Activated CD4-positive, CD25-positive, alpha-beta regulatory T cell treated with anti-CD3 and anti-CD28 coated beads, Interleukin-2, amount 50 U/mL, for 72 hours (primary cell): ENCODE results near the gene IFNA6.
"Not testable (repeated sequence)": the region's sequence is repeated elsewhere in the genome, so short reads cannot be mapped to it uniquely, and the experiment has no call there.

Experiments used
- DNase-seq: peaks from one replicate; pipeline ENCODE4 v3.0.0; 2021

Gene IFNA6

DNA sequence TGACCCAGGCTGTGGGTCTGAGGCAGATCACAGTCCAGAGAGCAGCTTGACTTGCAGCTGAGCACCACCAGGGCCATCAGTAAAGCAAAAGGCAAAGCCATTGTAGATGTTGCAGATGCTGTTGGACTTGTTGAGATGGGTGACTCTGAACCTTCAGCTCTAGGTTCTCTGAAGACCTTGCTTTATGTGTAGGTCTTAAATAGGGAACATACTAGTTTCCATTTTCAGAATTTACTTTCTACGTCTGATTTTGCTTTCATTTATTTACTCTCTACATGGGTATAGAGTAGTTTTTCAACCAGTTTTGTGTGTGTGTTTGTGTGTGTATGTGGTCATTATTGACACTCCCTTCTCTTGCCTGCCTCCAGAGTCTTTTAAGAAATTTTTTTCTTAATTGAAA is at the start of gene IFNA6:
TSS of gene IFNA6 (minus strand) at position 101 of the 400 bp plus-strand sequence. CDS start at position 101, 0 bp downstream.
- no peak for DNase-seq

DNA sequence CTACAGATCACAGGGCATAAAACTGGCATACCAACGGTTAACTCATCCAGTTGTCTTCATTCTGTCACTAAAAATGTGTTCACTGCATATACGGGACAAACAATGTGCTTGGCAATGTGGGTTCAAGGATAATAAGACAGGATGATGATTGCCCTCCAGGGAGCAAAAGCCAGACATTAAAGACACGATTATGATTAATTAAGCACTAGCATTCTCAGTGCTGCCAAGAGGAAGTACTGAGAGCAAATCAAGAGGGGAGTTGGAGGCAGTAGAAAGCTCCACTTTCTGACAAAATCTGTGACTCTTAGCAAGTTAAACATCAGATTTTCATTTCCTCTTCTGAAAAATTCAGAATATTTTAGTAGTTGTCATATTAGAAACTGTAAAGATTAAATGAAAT is 49.3 kb upstream of the IFNA6 start:
- no peak for DNase-seq

DNA sequence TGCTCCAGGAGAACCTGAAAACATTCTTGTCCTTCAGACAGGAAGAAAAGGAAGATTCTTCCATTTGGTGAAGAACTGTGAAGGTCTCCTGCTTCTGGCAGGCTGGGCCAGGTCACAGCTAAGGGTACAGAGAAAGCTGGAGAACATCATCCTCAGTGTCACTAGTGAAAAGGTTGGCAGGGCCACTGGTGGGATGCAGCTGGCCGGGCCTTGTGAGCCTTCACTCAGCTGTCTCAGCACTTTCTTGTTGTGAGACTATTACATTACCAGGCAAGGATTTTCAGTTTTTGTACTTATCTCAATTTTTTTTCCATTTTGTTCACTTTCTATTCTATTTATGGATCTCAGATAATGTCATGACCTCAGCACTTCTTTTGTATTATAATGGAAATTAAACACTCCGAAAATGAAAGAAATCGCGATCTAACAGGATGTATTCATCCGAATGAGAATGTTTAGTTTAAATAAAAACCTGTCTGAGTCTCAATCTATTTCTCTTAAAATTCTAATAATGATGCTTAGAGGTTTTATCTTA is 48.3 kb upstream of the IFNA6 start:
- DNase-seq, result no peak

DNA sequence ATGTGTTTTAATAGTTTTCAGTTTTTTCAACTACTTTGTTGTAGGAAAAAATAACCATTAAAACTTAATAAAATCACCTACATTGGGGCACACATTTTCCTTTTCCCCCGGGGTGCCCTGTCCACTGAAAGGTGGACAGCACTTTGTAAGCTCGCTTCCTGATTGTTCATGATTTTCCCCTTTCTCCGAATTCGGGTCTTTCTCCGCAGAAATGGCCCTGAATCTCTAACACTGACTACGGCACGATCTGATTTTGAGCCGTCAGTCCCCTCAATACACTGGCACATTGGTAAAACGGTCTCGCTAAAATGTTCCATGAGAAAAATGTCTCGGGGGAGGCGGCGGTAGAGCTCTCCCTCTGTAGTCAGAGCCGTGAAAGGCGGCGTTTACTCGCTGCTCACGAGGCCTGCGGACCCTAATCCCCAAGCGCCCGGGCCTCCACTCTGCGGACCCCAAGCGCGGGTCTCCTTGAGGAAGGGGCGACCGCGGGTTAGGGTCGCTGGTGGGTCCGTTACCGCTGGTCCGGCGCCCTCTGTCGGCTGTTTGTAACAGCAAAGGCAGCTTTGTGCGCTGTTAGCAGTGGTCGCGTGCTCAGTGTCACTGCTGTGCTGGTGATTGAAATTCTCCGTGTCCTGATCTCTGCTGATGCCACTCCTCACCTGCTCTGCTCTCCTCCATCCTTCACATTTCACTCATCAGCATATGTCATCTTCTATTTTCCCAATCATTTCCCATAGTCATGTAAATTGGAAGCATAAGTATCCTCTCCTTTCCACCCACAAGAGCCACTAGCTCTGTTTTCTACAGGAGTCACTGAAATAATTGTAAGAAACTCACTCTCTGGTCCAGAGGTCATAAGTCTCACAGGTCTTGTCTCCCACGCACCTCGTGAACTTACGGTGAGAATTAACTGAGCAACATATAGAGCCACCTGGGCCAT is 45.4 kb upstream of the IFNA6 start:
- DNase-seq, result peak; percentile 69

DNA sequence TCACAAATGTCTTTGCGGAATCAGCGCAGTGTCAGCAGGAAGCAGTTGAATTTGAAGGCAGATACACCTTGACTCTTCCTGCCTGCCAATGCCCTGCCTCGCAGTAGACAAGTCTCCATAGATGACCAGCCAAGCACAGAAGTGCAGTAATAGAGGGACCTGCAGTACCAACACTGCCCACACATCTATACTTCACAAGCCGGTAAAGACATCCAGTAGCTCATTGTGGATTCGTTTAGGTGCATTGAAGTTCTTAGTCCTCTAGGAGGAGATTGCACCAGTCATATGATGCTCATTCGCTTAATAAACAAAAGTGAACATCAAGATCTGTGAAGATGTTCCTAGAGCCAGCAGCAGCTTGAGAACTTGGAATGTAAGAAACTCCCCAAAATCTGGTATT is 41.6 kb upstream of the IFNA6 start:
- DNase-seq, result no peak

DNA sequence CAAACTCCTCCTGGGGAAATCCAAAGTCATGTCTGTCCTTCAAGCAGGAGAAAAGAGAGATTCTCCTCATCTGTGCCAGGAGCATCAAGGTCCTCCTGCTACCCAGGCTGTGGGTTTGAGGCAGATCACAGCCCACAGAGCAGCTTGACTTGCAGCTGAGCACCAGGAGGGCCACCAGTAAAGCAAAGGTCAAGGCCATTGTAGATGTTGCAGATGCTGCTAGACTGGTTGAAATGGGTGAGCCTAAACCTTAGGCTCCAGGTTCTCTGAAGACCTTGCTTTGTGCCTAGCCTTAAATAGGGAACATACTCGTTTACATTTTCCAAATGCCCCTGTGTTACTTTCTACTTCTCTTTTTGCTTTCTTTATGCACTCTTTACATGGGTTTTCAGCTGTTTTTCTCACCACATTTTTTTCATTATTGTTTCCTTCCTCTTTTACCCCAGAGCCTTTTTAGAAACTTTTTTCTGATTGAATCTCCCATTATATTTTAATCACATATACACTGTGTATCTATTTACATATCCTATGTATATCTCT is 34.5 kb upstream of the IFNA6 start, which contains the start of gene IFNA2:
TSS of gene IFNA2 (minus strand) at position 268 of the 540 bp plus-strand sequence. CDS start at position 199, 69 bp downstream.
- no peak for DNase-seq

DNA sequence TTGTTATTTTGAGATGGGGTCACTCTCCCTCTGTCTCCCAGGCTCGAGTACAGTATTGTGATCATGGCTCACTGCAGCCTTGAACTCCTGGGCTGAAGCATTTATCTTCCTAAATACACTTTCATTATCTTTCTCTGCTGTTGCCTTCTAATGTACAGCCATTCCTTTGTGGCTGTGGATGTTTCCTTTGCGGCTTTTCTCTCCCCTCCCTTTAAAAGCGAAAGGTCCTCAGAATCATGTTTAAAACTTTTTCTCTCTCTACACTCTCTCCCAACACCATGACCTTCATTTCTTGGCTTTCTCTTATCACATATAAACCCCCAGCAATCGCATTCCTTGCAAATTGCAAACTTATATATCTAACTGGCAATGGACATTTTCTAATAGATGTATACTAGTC is 32.9 kb upstream of the IFNA6 start:
- DNase-seq, result no peak

DNA sequence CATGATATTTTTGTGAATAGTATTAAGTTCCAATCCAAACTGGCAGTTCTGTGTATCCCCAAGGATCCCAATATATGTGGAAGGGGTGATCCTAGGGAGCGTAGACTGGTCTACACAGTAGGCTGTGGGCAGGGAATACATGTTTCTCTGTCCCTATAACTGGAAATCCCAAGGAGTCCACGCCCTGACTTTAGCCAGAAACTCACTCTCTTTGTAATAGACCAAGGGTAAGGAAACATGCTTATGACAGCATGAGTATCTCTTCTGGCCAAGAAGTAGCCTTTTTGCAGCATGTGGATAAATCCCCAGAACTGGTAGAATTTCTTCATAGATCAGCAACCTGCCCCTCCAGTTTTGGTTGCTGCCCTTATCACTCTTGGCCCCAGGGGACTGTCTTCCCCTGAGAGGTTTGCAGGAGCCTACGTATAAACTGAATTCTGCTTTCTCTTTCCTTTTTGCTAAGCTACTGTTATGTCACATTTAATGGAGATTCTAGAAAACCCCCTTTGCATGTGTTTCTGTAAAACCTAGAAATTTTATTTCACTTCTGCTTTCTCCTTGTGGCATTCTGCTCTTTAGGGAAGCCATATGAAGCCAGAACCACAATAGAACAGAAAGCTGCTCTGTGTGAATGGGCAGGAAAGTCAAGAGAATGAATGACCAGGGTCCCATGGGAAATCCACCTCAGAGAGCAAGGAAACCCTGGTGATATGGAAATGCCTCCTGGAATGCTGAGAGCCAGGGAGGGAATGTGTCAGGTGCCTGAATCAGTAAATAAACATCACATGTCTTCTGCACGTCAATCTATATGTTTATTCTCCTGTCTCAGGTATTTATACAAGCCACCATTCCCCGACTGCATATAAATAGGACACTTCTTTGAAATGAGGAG is 31.0 kb upstream of the IFNA6 start:
- DNase-seq, result no peak

DNA sequence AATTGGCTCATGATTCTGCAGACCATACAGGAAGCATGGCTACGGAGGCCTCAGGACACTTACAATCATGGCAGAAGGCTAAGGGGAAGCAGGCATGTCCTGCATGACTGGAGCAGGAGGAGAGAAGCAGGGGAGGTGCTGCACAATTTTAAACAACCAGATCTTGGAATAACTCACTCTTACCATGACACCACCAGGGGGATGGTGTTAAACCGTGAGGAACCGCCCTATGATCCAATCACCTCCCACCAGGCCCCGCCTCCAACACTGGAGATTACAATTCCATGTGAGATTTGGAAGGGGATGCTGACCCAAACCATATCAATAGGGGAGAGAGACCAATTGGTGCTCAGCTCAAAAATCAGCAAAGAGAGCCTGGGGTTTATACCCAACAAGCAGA is 20.8 kb upstream of the IFNA6 start:
- DNase-seq, result not testable (repeated sequence)

DNA sequence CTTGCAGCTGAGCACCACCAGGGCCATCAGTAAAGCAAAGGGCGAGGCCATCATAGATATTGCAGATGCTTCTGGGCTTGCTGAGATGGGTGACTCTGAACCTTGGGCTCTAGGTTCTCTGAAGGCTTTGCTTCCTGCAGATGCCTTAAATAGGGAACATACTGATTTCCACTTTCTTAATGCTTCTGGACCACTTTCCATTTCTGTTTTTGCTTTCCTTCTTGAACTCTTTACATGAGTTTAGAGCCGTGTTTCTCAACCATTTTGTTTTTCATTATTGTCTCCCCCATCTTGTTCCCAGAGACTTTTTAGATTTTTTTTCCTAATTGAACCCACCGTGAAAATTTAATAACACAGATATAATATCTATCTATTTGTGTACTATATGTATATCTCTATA is 17.3 kb upstream of the IFNA6 start, which contains the start of gene IFNA13:
TSS of gene IFNA13 (minus strand) at position 101 of the 400 bp plus-strand sequence. CDS start at position 54, 47 bp downstream.
- DNase-seq, result no peak

DNA sequence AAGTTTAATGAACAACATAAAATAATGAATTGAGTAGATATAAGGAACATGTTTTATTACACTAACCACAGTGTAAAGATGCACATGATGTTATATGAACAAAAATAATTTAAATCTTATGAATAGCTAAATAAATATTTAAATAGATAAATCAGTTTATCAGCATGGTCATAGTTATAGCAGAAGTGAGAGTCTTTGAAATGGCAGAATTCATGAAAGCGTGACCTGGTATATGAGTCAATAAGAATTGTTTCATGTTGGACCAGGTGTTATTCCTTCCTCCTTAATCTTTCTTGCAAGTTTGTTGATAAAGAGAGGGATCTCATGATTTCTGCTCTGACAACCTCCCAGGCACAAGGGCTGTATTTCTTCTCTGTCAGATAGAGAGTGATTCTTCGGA is 16.5 kb upstream of the IFNA6 start:
- not testable (repeated sequence) for DNase-seq

DNA sequence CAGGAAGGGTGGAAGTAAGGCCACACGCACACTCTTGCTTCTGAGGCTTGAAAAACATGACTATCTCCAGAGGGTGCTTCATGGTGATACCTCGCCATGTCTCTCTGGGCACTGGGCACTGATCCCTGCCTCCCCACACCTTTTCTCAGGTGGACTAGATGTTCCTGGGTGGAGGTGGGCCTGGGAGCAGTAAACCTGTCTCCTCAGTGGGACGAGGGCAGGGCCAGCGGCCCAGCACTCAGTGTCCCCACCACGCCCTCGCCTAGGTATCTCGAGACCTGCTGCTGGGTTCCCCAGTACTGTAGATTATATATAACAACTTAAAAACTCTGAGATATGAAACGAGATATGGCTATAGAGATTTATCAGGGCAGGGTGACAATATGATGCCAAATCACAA is 11.6 kb upstream of the IFNA6 start:
- DNase-seq, result no peak

DNA sequence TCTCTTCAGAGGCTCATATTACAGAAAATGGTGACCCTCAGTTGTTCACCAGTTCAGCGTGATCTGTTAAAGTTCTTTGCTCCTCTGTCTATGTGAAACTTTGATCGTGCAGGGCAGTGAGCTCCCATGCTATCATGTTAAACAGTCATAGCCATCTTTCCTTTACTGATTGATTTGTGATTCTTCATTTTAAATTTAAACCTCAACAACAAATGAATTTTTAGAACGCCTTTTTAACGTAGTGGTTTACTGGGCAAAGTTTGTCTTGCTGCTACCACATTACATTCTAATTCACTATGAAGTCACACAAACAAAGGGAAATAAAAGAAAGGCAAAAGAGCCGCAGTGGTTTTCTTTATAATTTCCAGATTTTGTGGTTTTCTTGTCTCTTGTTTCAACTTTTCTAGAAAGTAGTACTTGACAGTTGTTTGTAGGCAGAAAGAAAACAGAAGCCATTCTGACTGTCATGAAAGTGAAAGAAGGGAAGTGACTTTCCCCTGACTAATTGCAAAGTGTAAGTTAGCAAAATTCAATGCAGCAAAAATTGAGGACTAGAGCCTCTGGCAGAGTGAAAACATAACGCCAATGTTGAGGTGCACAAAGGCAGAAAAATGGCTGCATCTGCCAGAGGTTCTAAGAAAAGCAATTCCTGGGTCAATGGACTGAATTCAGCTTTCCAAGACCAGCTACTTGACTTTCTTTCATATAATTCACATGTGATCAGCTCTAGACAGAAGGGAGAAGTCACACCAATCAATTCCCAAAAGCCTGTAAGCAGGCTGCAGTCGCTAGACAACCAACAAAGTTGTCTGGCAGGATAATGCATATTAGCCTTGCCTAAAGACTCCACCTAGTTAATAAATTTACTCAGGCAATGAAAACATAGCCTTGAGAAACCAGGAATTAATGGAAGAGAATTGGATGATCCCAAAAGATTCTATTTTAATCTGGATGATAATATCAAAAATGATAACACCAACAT is 7.1 kb upstream of the IFNA6 start:
- DNase-seq, result no peak

DNA sequence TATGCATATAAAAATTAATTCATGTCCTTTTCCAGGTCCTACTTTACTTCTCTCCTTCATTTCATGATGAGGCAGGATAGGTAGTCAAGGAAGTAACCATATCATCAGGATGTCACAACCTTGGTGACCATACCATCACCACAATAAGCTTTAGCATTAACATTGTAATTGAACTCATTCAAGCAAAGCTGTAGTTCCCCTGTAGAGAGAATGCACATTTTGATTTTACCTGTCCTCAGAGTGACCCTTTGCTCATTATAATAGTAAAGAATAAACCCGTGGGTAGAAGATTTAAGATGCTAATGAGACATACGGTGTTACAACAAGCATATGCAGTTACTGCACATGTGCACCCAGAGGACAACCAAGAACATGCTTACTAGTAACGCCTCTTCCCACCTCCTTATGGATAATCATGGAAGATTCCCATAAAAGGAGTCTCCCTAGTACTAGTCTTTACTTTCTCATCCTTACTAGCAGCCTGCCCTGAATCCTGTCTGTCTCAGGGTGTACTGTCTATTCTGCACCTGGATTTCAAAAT is 2.2 kb downstream of the IFNA6 start:
- DNase-seq, result no peak

DNA sequence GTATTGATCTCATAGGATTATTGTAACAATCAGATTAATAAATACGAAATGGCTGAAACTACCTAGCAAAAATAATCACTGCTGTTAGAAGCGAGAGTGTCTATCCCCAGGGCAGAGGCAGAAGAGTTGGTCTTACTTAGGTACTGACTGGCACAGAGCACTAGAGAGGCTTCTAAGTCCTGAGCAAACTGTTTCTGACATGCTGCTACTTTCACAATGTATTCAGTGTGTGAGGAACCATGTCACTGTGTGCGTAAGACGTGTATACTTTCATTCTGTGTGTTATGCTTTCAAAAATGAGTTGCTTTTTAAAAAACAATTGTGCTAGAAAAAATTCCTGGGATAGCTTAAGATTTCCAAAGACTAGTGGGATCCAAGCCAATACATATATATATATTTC is 10.0 kb downstream of the IFNA6 start:
- DNase-seq, result no peak

DNA sequence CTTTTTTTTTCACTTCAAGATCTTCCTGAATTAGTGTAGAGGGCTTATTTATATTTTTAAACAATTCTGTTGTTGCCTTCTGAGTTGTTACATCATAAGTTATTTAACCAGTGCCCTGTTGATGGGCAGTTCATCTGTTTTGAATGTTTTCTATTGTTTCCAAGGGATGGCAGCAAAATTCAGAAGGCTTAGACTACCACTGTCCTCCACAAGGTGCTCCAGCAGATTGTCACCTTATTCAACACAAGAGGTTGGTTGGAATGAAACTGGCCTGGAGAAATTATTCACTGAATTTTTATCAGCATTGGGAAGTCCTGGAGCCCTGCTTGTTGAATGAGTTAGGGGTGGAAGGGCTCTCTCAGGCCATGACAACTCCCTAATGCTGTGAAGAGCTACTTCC is 14.2 kb downstream of the IFNA6 start:
- no peak for DNase-seq

DNA sequence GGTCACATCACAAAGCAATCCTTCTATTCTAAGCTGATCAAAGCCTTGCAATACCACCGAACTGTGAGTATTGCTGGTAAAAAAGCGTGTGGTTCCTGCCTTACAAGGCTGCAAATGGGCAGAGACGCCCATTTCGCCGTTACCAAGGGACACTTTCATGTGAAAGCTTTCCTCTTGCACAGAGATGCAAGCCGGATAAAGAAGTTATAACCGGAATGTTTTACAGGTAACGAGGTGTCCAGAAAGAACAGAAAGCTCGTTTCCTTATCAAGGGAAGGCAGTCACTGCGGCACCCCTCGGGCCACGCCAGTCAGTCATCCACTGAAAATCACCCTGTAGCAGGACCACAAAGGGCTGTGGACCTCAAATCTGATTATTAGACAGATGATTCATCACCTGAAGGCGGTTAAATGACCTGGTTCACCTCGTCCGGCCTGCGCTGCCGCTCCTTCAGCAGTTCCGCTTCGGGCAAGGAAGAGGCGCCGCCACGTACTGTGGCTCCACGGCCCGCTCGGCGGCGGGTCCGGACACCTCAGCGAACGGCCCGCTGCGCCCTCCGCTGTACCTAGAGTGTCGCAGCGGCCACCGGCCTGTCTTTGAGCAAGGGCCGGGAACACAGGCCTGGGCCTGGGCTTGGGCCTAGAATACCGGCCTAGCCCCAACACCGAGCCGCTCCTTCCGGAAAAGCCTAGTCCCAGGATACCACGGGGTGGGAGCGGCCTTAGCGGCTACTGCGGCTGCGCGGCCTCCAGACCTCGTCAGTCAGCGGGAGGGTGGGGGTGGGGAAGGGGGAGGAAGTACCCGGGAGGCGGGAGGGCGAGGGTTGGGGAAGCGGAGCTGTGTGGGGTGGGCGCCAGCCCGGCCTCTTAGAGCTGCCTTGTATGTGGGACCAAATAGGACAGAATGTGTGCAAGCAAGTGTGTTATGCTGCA is 15.7 kb downstream of the IFNA6 start, which contains the start of gene KLHL9:
TSS of gene KLHL9 (minus strand) at position 704 of the 932 bp plus-strand sequence. CDS start at position 159, 545 bp downstream.
- peak; percentile 85 for DNase-seq

DNA sequence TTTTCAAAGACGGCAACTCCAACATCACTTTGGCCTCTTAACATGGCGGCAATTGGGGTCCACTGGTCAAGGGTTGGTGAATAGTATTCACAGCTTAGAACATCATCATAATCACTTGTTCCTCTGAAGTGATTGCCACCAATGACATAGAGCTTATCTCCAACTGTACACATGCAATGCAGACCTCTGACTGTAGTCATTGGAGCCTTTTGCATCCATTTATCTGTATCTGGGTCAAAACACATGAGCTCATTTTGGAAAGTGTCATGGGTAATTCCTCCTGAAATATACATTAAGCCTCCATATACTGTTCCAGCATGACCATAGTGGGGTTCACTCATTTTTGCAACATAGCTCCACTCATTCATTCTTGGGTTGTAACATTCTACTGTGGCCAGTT is 17.5 kb downstream of the IFNA6 start:
- DNase-seq, result no peak

DNA sequence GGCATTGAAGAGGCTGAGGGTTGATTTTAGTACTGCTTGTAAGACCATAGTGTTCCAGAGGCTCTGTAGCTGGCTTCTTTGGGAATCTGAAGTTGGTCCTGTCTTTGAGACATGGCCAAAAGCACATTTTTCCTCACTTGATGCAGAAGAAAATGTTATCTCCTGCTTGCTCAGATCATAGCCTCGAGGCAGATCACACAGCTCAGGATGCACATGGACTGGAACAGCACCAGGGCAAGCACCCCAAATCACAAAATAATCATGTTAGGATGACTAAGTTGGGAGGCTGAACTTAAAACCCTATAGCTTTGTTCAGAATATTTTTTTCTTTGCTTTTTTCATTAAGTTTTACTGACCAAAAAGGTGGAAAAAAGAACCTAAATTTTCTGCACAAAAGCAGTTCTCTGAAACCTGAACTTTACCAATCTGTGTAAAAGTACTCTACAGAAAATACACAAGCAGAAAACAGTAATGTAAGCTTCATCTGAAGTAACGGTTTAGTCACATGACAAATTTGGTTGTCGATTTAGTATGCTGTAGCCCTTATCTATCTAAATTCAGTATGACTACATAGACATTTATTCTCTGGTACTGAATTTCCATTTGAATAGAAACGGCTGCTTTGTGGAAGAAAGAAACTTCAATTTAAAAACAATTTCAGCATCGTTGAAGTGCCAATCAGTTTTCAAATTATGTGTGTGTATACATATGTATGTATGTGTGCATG is 18.8 kb downstream of the IFNA6 start:
- no peak for DNase-seq
